ENCODE data around the gene AIFM1. TPM values are rescaled to one million over a fixed set of nuclear protein-coding genes. Genes with fewer than 3 reads are reported as not detected.
A peak's percentile ranks its signal among the peaks of the same experiment; 100 is the strongest.

The AIFM1 gene
- total RNA-seq, 2 experiments from 2014 or later = 41.2 to 41.8 TPM

- ChIA-PET POLR2A (interaction anchor here (0.7 to 2.8 kb wide), 14 partner anchors 9 to 83 kb away, joined by 3 to 11 read pairs (median 4); no protein-coding TSS in a partner anchor), CTCF (interaction anchor here (1.0 to 2.7 kb wide), 2 partner anchors 18 to 85 kb away, joined by 3 to 12 read pairs; no protein-coding TSS in a partner anchor)
- no peaks in the 10 kb centered on the region for H3K9me3 Mint-ChIP-seq
- peaks cover 12% of the 10 kb centered on the region for H3K36me3 Mint-ChIP-seq (ENCODE audit: low read depth)
- no peak for DNase-seq
- H3K4me1 Mint-ChIP-seq = peaks cover 44% of the 10 kb centered on the region
- peak overlapping the region; percentile 92 for H3K27ac Mint-ChIP-seq
- H3K4me3 Mint-ChIP-seq = peak overlapping the region; percentile 82
- H3K27me3 Mint-ChIP-seq = no peaks in the 10 kb centered on the region
These were observed 399 bp downstream of the AIFM1 start for GRCh38 chrX:130165181-130165702.

- peaks cover 17% of the 10 kb centered on the region for H3K36me3 Mint-ChIP-seq (ENCODE audit: low read depth)
- no peaks in the 10 kb centered on the region for H3K9me3 Mint-ChIP-seq
- H3K27me3 Mint-ChIP-seq = no peaks in the 10 kb centered on the region
- no peak overlapping the region for H3K4me3 Mint-ChIP-seq
- H3K4me1 Mint-ChIP-seq = peaks cover 49% of the 10 kb centered on the region
- ChIA-PET POLR2A (interaction anchor here (1.0 to 1.6 kb wide), 3 partner anchors 8 to 55 kb away, joined by 3 read pairs; partner anchors contain the start of gene ELF4), CTCF (no interaction called here)
- DNase-seq = no peak
- H3K27ac Mint-ChIP-seq = no peak overlapping the region
These were observed 2.2 kb downstream of the AIFM1 start for GRCh38 chrX:130163398-130163797.

GRCh38 chrX:130162094-130162735 lies 3.4 kb downstream of the AIFM1 start:
- no peak for DNase-seq
- CTCF ChIA-PET = interaction anchor here (1.2 to 1.4 kb wide), 2 partner anchors 14 to 82 kb away, joined by 3 to 4 read pairs; no protein-coding TSS in a partner anchor
- Mint-ChIP-seq H3K27me3 (no peaks in the 10 kb centered on the region), H3K36me3 (ENCODE audit: low read depth) (peaks cover 14% of the 10 kb centered on the region), H3K4me3 (no peak overlapping the region), H3K4me1 (peaks cover 46% of the 10 kb centered on the region), H3K9me3 (no peaks in the 10 kb centered on the region), H3K27ac (no peak overlapping the region)
- POLR2A ChIA-PET = interaction anchor here (1.0 to 1.6 kb wide), 4 partner anchors 9 to 53 kb away, joined by 3 to 4 read pairs (median 3); partner anchors contain the start of gene ELF4

- H3K4me1 Mint-ChIP-seq = peaks cover 35% of the 10 kb centered on the region
- POLR2A ChIA-PET = no interaction called here
These were observed 5.9 kb downstream of the AIFM1 start for GRCh38 chrX:130159776-130160175.

GRCh38 chrX:130158311-130158710 lies 7.3 kb downstream of the AIFM1 start:
- Mint-ChIP-seq H3K27me3 (no peaks in the 10 kb centered on the region), H3K4me3 (no peak overlapping the region), H3K36me3 (ENCODE audit: low read depth) (peaks cover 26% of the 10 kb centered on the region), H3K4me1 (peaks cover 22% of the 10 kb centered on the region), H3K27ac (no peak overlapping the region), H3K9me3 (no peaks in the 10 kb centered on the region)
- POLR2A ChIA-PET = interaction anchor here (1.4 kb wide), 1 partner anchor 16 kb away, joined by 4 read pairs; no protein-coding TSS in a partner anchor
- DNase-seq = no peak
- CTCF ChIA-PET = interaction anchor here (0.6 to 0.9 kb wide), 2 partner anchors 37 to 97 kb away, joined by 3 read pairs; no protein-coding TSS in a partner anchor

More at GRCh38 chrX:130159776-130160175, 5.9 kb downstream of the AIFM1 start:
- H3K27ac Mint-ChIP-seq = no peak overlapping the region
- no peak overlapping the region for H3K4me3 Mint-ChIP-seq
- H3K9me3 Mint-ChIP-seq = no peaks in the 10 kb centered on the region
- H3K27me3 Mint-ChIP-seq = no peaks in the 10 kb centered on the region
- peaks cover 24% of the 10 kb centered on the region for H3K36me3 Mint-ChIP-seq (ENCODE audit: low read depth)
- no peak for DNase-seq
- CTCF ChIA-PET = interaction anchor here (1.0 kb wide), 1 partner anchor 80 kb away, joined by 3 read pairs; no protein-coding TSS in a partner anchor

GRCh38 chrX:130155564-130155963 lies 10.1 kb downstream of the AIFM1 start:
- Mint-ChIP-seq H3K27me3 (no peaks in the 10 kb centered on the region), H3K4me3 (no peak overlapping the region), H3K9me3 (no peaks in the 10 kb centered on the region), H3K36me3 (ENCODE audit: low read depth) (peaks cover 20% of the 10 kb centered on the region), H3K27ac (no peak overlapping the region), H3K4me1 (peaks cover 9% of the 10 kb centered on the region)
- no peak for DNase-seq
- ChIA-PET POLR2A (interaction anchor here (1.4 kb wide), 1 partner anchor 73 kb away, joined by 3 read pairs; no protein-coding TSS in a partner anchor), CTCF (interaction anchor here (1.7 to 2.7 kb wide), 2 partner anchors 34 to 75 kb away, joined by 4 to 8 read pairs; no protein-coding TSS in a partner anchor)

- POLR2A ChIA-PET = interaction anchor here (0.9 to 1.1 kb wide), 2 partner anchors 18 to 25 kb away, joined by 3 to 4 read pairs; partner anchors contain the start of gene AIFM1
- H3K36me3 Mint-ChIP-seq (ENCODE audit: low read depth) = peaks cover 44% of the 10 kb centered on the region
- no peak overlapping the region for H3K4me3 Mint-ChIP-seq
- no peaks in the 10 kb centered on the region for H3K9me3 Mint-ChIP-seq
- CTCF ChIA-PET = interaction anchor here (1.3 to 2.3 kb wide), 2 partner anchors 44 to 47 kb away, joined by 4 to 8 read pairs; no protein-coding TSS in a partner anchor
- H3K4me1 Mint-ChIP-seq = peaks cover 2% of the 10 kb centered on the region
- DNase-seq = no peak
- H3K27me3 Mint-ChIP-seq = no peaks in the 10 kb centered on the region
- H3K27ac Mint-ChIP-seq = no peak overlapping the region
These were observed 18.0 kb downstream of the AIFM1 start for GRCh38 chrX:130147631-130148030.

- Mint-ChIP-seq H3K27me3 (no peaks in the 10 kb centered on the region), H3K4me3 (no peak overlapping the region), H3K9me3 (no peaks in the 10 kb centered on the region), H3K36me3 (ENCODE audit: low read depth) (peaks cover 47% of the 10 kb centered on the region), H3K27ac (no peak overlapping the region), H3K4me1 (peaks cover 2% of the 10 kb centered on the region)
- POLR2A ChIA-PET = no interaction called here
- CTCF ChIA-PET = no interaction called here
- no peak for DNase-seq
These were observed 20.5 kb downstream of the AIFM1 start for GRCh38 chrX:130145123-130145522.

- CTCF ChIA-PET = no interaction called here
- Mint-ChIP-seq H3K27me3 (no peaks in the 10 kb centered on the region), H3K4me1 (peaks cover 2% of the 10 kb centered on the region), H3K4me3 (no peak overlapping the region), H3K27ac (no peak overlapping the region), H3K36me3 (ENCODE audit: low read depth) (peaks cover 47% of the 10 kb centered on the region), H3K9me3 (no peaks in the 10 kb centered on the region)
- no peak for DNase-seq
- POLR2A ChIA-PET = no interaction called here
These were observed 21.1 kb downstream of the AIFM1 start for GRCh38 chrX:130144509-130144908.

GRCh38 chrX:130139474-130140201 lies 26.0 kb downstream of the AIFM1 start:
- Mint-ChIP-seq H3K27me3 (no peaks in the 10 kb centered on the region), H3K36me3 (ENCODE audit: low read depth) (peaks cover 36% of the 10 kb centered on the region), H3K9me3 (no peaks in the 10 kb centered on the region), H3K27ac (no peak overlapping the region), H3K4me1 (no peaks in the 10 kb centered on the region), H3K4me3 (no peak overlapping the region)
- DNase-seq = no peak
- ChIA-PET POLR2A (no interaction called here), CTCF (interaction anchor here (0.6 kb wide), 1 partner anchor 98 kb away, joined by 3 read pairs; no protein-coding TSS in a partner anchor)

- Mint-ChIP-seq H3K27ac (no peak overlapping the region), H3K4me3 (no peak overlapping the region), H3K27me3 (no peaks in the 10 kb centered on the region), H3K36me3 (ENCODE audit: low read depth) (peaks cover 27% of the 10 kb centered on the region), H3K4me1 (no peaks in the 10 kb centered on the region), H3K9me3 (no peaks in the 10 kb centered on the region)
- ChIA-PET POLR2A (interaction anchor here (1.1 kb wide), 1 partner anchor 33 kb away, joined by 3 read pairs; no protein-coding TSS in a partner anchor), CTCF (interaction anchor here (1.4 kb wide), 1 partner anchor 16 kb away, joined by 4 read pairs; no protein-coding TSS in a partner anchor)
- no peak for DNase-seq
These were observed 28.7 kb downstream of the AIFM1 start for GRCh38 chrX:130136961-130137360.

- H3K27me3 Mint-ChIP-seq = no peaks in the 10 kb centered on the region
- no peaks in the 10 kb centered on the region for H3K9me3 Mint-ChIP-seq
- peaks cover 22% of the 10 kb centered on the region for H3K36me3 Mint-ChIP-seq (ENCODE audit: low read depth)
- ChIA-PET POLR2A (interaction anchor here (1.1 to 1.5 kb wide), 2 partner anchors 29 to 34 kb away, joined by 3 to 4 read pairs; partner anchors contain the start of gene AIFM1), CTCF (interaction anchor here (1.4 kb wide), 1 partner anchor 16 kb away, joined by 4 read pairs; no protein-coding TSS in a partner anchor)
- H3K27ac Mint-ChIP-seq = no peak overlapping the region
- no peak for DNase-seq
- no peaks in the 10 kb centered on the region for H3K4me1 Mint-ChIP-seq
- H3K4me3 Mint-ChIP-seq = no peak overlapping the region
These were observed 29.1 kb downstream of the AIFM1 start for GRCh38 chrX:130136496-130136895.

All from activated CD4-positive, alpha-beta memory T cell treated with anti-CD3 and anti-CD28 coated beads, Interleukin-2, amount 10 ng/mL, durations not matched to agents 7 days and 5 days (primary cell).